HG02870 (cell line): ENCODE measurements around the gene KCNG4.
"Not testable (repeated sequence)": the region's sequence is repeated elsewhere in the genome, so short reads cannot be mapped to it uniquely, and the experiment has no call there.

ENCODE experiments used
- ATAC-seq: cut with Tn5 transposase; IDR thresholded peaks from one replicate; pipeline ENCODE4 v1.9.1; 2021; ENCODE audit warnings: mild to moderate bottlenecking, moderate library complexity; ENCODE audit not compliant: unreplicated experiment

Gene KCNG4

GRCh38 chr16:84237994-84238750, 1.6 kb downstream of the KCNG4 start:
- ATAC-seq, result no peak

GRCh38 chr16:84236671-84237070, 3.1 kb downstream of the KCNG4 start:
- no peak for ATAC-seq

GRCh38 chr16:84234321-84235241, 5.2 kb downstream of the KCNG4 start:
- ATAC-seq, result no peak

GRCh38 chr16:84233748-84234147, 6.1 kb downstream of the KCNG4 start:
- ATAC-seq, result no peak

GRCh38 chr16:84232969-84233368, 6.8 kb downstream of the KCNG4 start:
- no peak for ATAC-seq

- no peak for ATAC-seq
These were observed 7.8 kb downstream of the KCNG4 start for GRCh38 chr16:84232060-84232459.

- no peak for ATAC-seq
These were observed 10.3 kb downstream of the KCNG4 start for GRCh38 chr16:84229471-84229870.

GRCh38 chr16:84228256-84228838, 11.5 kb downstream of the KCNG4 start:
- ATAC-seq, result no peak

GRCh38 chr16:84227548-84227947, 12.3 kb downstream of the KCNG4 start:
- ATAC-seq, result no peak

GRCh38 chr16:84226026-84226425, 13.8 kb downstream of the KCNG4 start:
- ATAC-seq, result no peak

- ATAC-seq, result no peak
These were observed 14.2 kb downstream of the KCNG4 start for GRCh38 chr16:84225571-84225970.

GRCh38 chr16:84225126-84225525, 14.7 kb downstream of the KCNG4 start:
- no peak for ATAC-seq

- no peak for ATAC-seq
These were observed 15.3 kb downstream of the KCNG4 start for GRCh38 chr16:84224554-84224953.

- no peak for ATAC-seq
These were observed 16.4 kb downstream of the KCNG4 start for GRCh38 chr16:84223456-84223855.

- ATAC-seq, result no peak
These were observed 19.0 kb downstream of the KCNG4 start for GRCh38 chr16:84220851-84221250.

GRCh38 chr16:84218956-84219355, 20.9 kb downstream of the KCNG4 start:
- no peak for ATAC-seq

GRCh38 chr16:84218176-84218823, 21.5 kb downstream of the KCNG4 start:
- no peak for ATAC-seq

- not testable (repeated sequence) for ATAC-seq
These were observed 23.7 kb downstream of the KCNG4 start for GRCh38 chr16:84216144-84216543.

- ATAC-seq, result no peak
These were observed 24.3 kb downstream of the KCNG4 start for GRCh38 chr16:84215531-84215930.

- no peak for ATAC-seq
These were observed 25.3 kb downstream of the KCNG4 start for GRCh38 chr16:84214451-84215066.

GRCh38 chr16:84212631-84213030, 27.2 kb downstream of the KCNG4 start:
- no peak for ATAC-seq
